RWPE2 (cell line): ENCODE measurements around the gene PTPRCAP.

ENCODE experiments used
- ATAC-seq: fragments of 200-7000 bp; cut with Tn5 transposase; 3 replicates; pipeline ENCODE4 v1.9.1; 2021; ENCODE audit warnings: low read depth
- DNase-seq: peaks from one replicate; pipeline ENCODE4 v3.0.0-alpha.2; 2020; ENCODE audit warnings: low spot score
- H3K27ac ChIP-seq: fragments of 450-650 bp; 2 replicates; pipeline ENCODE4 v1.5.1; 2017; ENCODE audit warnings: mild to moderate bottlenecking; ENCODE audit not compliant: poor library complexity, severe bottlenecking
- H3K27me3 ChIP-seq: fragments of 250-450 bp; sonication (Bioruptor Pico); 2 replicates; pipeline ENCODE4 v1.5.1; 2021; ENCODE audit warnings: mild to moderate bottlenecking, moderate library complexity; ENCODE audit not compliant: insufficient read depth, poor library complexity, severe bottlenecking
- H3K36me3 ChIP-seq: fragments of 250-450 bp; sonication (Bioruptor Pico); 2 replicates; pipeline ENCODE4 v1.5.1; 2020; ENCODE audit warnings: low read depth, mild to moderate bottlenecking, moderate library complexity
- H3K4me1 ChIP-seq: fragments of 250-450 bp; sonication (Bioruptor Pico); 2 replicates; pipeline ENCODE4 v1.5.1; 2021; ENCODE audit warnings: mild to moderate bottlenecking, moderate library complexity; ENCODE audit not compliant: insufficient read depth, poor library complexity, severe bottlenecking
- H3K4me3 ChIP-seq: fragments of 250-450 bp; sonication (Bioruptor Pico); 2 replicates; pipeline ENCODE4 v1.5.1; 2021; ENCODE audit warnings: mild to moderate bottlenecking, moderate library complexity; ENCODE audit not compliant: severe bottlenecking
- H3K9me3 ChIP-seq: fragments of 250-450 bp; sonication (Bioruptor Pico); 2 replicates; pipeline ENCODE4 v1.5.1; 2021; ENCODE audit warnings: mild to moderate bottlenecking, moderate library complexity; ENCODE audit not compliant: severe bottlenecking
- CTCF ChIP-seq: fragments of 450-650 bp; IDR thresholded peaks from one replicate; pipeline ENCODE4 v1.5.1; 2017; ENCODE audit warnings: mild to moderate bottlenecking, moderate library complexity; ENCODE audit not compliant: poor library complexity, severe bottlenecking

PTPRCAP gene

GRCh38 chr11:67408437-67409200 lies 28.9 kb downstream of the PTPRCAP start:
- Histone ChIP-seq H3K27me3 (no peaks in the 10 kb centered on the region), H3K36me3 (no peaks in the 10 kb centered on the region), H3K4me1 (no peaks in the 10 kb centered on the region), H3K27ac (no peak overlapping the region), H3K9me3 (no peaks in the 10 kb centered on the region), H3K4me3 (no peak overlapping the region)
- no peak for ATAC-seq
- TF ChIP-seq CTCF = no peak
- DNase-seq = no peak

GRCh38 chr11:67407688-67408163 lies 29.8 kb downstream of the PTPRCAP start:
- Histone ChIP-seq H3K4me3 (no peak overlapping the region), H3K27me3 (no peaks in the 10 kb centered on the region), H3K36me3 (no peaks in the 10 kb centered on the region), H3K4me1 (no peaks in the 10 kb centered on the region), H3K9me3 (no peaks in the 10 kb centered on the region), H3K27ac (no peak overlapping the region)
- TF ChIP-seq CTCF = no peak
- no peak for ATAC-seq
- no peak for DNase-seq

- H3K36me3 ChIP-seq = no peaks in the 10 kb centered on the region
- ATAC-seq (0 out of 3 replicates have a peak, but pooled peaks have one; percentile 20), DNase-seq (no peak)
- no peak overlapping the region for H3K4me3 ChIP-seq
- no peaks in the 10 kb centered on the region for H3K9me3 ChIP-seq
- no peak for TF ChIP-seq CTCF
- H3K4me1 ChIP-seq = no peaks in the 10 kb centered on the region
- no peak overlapping the region for H3K27ac ChIP-seq
- H3K27me3 ChIP-seq = no peaks in the 10 kb centered on the region
Measured at GRCh38 chr11:67406969-67407687, 30.4 kb downstream of the PTPRCAP start.

GRCh38 chr11:67406420-67406968 lies 31.0 kb downstream of the PTPRCAP start:
- no peaks in the 10 kb centered on the region for H3K4me1 ChIP-seq

More at GRCh38 chr11:67406420-67406968, 31.0 kb downstream of the PTPRCAP start:
- ATAC-seq (no peak), DNase-seq (no peak)
- Histone ChIP-seq H3K27ac (no peak overlapping the region), H3K4me3 (no peak overlapping the region), H3K9me3 (no peaks in the 10 kb centered on the region), H3K27me3 (no peaks in the 10 kb centered on the region), H3K36me3 (no peaks in the 10 kb centered on the region)
- no peak for TF ChIP-seq CTCF
